Heart left ventricle (tissue), 13 donors: ENCODE measurements around the gene ATPAF2.

Source experiments
- POLR2A ChIP-seq, 2 donors: fragments of 450-650 bp; IDR thresholded peaks; one replicate each; pipeline ENCODE4 v1.6.1; 2017; ENCODE audit warnings: antibody characterized with exemption in 2 of 2, mild to moderate bottlenecking in 2 of 2, moderate library complexity in 2 of 2
- TF ChIP-seq, protein P1 (sequence below), 12 donors: fragments of 200-600 bp; sonication (generic) in 4 of 12; IDR thresholded peaks; one replicate each; pipeline versions ENCODE4 v1.5.0 to v1.8.0; 2018 to 2022; ENCODE audit warnings: antibody characterized with exemption in 12 of 12, mild to moderate bottlenecking in 5 of 12
- donor health status: ischemic (EF 13 %, LVEDD 7.1; RV severe dilation, severe dysfunction).
- donor health status: DM: no; HTN: yes; CAD: no.
- donor health status: DM: no; HTN: no; CAD: no.
- donor health status: ischemic (EF 25% LVEDD 6.9; RV normal size, moderate dysfunction).
- donor health status: ischemic (EF 25% LVEDD 5.7; RV mildly dilated, moderate dysfunction).
- donor health status: ischemic (EF 35%, LVEDD 5.7; RV mildly dilated, moderate dysfunction).
- donor health status: nonischemic (EF 11% LVEDD 7.7; RV severe dilation, severe dysfunction).
- donor health status: DM: yes; HTN: yes; CAD: no.
- donor health status: PGD.
- donor health status: ischemic (EF 29% LVEDD 5.4; RV normal size, mild dysfunction).
- donor health status: nonischemic (EF 23%, LVEDD 6.1; RV moderate dilation, normal function).

DNA sequence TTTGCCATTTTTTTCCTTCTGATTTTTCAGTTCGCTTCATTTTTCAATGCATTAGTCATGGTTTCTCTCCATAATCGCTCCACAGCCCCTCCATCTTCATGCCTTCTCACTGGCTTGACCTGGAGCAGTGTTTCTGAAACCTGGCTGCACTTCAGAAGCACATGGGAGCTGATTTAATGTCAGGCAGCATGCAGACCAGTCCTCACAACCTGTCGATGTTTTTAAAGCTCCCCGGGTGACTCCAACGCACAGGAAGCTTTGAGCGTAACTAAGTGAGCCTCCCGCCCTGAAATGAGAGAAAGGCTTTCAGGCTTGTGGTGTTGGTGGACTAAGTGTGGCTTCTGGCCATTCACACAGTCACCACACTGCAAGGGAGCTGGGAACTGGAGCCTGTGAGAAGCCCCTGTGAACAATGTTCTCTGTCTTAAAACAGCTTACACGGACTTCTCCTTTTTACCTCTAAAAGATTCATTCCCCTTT lies 31.9 kb upstream of the ATPAF2 start:
- no peak for TF ChIP-seq POLR2A (IDR thresholded peaks at IDR 0.05)
- TF ChIP-seq, protein P1, sequence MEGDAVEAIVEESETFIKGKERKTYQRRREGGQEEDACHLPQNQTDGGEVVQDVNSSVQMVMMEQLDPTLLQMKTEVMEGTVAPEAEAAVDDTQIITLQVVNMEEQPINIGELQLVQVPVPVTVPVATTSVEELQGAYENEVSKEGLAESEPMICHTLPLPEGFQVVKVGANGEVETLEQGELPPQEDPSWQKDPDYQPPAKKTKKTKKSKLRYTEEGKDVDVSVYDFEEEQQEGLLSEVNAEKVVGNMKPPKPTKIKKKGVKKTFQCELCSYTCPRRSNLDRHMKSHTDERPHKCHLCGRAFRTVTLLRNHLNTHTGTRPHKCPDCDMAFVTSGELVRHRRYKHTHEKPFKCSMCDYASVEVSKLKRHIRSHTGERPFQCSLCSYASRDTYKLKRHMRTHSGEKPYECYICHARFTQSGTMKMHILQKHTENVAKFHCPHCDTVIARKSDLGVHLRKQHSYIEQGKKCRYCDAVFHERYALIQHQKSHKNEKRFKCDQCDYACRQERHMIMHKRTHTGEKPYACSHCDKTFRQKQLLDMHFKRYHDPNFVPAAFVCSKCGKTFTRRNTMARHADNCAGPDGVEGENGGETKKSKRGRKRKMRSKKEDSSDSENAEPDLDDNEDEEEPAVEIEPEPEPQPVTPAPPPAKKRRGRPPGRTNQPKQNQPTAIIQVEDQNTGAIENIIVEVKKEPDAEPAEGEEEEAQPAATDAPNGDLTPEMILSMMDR (IDR thresholded peaks at IDR 0.05) = no peak
